ENCODE data around the gene FPR3. TPM values are rescaled to one million over a fixed set of nuclear protein-coding genes. Genes with fewer than 3 reads are reported as not detected.

FPR3 gene
- total and polyA plus RNA-seq, 9 of the 15 experiments (the other 6 are each of a cell fraction or from before 2014, with no cell fraction given), result 0.08 to 0.51 (median 0.22) TPM; not detected in 1

- TF ChIP-seq PATZ1 (CRISPR knock-in tag; IDR thresholded peaks at IDR 0.05; ENCODE audit: borderline replicate concordance), result no peak
- peak; percentile 58 for TF ChIP-seq EP300 (IDR thresholded peaks at IDR 0.05; ENCODE audit: low read length)
- no peak for TF ChIP-seq SNRNP70 (optimal IDR thresholded peaks at IDR 0.05; ENCODE audit: low read depth, low read length)
- TF ChIP-seq, protein P1, sequence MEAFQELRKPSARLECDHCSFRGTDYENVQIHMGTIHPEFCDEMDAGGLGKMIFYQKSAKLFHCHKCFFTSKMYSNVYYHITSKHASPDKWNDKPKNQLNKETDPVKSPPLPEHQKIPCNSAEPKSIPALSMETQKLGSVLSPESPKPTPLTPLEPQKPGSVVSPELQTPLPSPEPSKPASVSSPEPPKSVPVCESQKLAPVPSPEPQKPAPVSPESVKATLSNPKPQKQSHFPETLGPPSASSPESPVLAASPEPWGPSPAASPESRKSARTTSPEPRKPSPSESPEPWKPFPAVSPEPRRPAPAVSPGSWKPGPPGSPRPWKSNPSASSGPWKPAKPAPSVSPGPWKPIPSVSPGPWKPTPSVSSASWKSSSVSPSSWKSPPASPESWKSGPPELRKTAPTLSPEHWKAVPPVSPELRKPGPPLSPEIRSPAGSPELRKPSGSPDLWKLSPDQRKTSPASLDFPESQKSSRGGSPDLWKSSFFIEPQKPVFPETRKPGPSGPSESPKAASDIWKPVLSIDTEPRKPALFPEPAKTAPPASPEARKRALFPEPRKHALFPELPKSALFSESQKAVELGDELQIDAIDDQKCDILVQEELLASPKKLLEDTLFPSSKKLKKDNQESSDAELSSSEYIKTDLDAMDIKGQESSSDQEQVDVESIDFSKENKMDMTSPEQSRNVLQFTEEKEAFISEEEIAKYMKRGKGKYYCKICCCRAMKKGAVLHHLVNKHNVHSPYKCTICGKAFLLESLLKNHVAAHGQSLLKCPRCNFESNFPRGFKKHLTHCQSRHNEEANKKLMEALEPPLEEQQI (IDR thresholded peaks at IDR 0.05), result no peak
- no peak for TF ChIP-seq NONO (IDR thresholded peaks at IDR 0.05; ENCODE audit: low read depth in 2 of 2, low read length in 1 of 2)
- TF ChIP-seq HEY1 (CRISPR knock-in tag; IDR thresholded peaks at IDR 0.05; ENCODE audit: borderline replicate concordance), result no peak
- no peak for TF ChIP-seq SLC30A9 (CRISPR knock-in tag; IDR thresholded peaks at IDR 0.05)
- TF ChIP-seq, protein P2, sequence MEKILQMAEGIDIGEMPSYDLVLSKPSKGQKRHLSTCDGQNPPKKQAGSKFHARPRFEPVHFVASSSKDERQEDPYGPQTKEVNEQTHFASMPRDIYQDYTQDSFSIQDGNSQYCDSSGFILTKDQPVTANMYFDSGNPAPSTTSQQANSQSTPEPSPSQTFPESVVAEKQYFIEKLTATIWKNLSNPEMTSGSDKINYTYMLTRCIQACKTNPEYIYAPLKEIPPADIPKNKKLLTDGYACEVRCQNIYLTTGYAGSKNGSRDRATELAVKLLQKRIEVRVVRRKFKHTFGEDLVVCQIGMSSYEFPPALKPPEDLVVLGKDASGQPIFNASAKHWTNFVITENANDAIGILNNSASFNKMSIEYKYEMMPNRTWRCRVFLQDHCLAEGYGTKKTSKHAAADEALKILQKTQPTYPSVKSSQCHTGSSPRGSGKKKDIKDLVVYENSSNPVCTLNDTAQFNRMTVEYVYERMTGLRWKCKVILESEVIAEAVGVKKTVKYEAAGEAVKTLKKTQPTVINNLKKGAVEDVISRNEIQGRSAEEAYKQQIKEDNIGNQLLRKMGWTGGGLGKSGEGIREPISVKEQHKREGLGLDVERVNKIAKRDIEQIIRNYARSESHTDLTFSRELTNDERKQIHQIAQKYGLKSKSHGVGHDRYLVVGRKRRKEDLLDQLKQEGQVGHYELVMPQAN (IDR thresholded peaks at IDR 0.05; ENCODE audit: borderline replicate concordance), result no peak
- no peak for TF ChIP-seq MEF2D (tag; conservative IDR thresholded peaks at IDR 0.05; ENCODE audit: low read depth)
- TF ChIP-seq FOXJ2 (tag; IDR thresholded peaks at IDR 0.05), result peak; percentile 71; the same call in 1 of the 2 replicates
- TF ChIP-seq ZNF212 (CRISPR knock-in tag; IDR thresholded peaks at IDR 0.05), result no peak
- TF ChIP-seq NR2C1 (IDR thresholded peaks at IDR 0.05), result no peak
- no peak for TF ChIP-seq NR2C1 (tag; IDR thresholded peaks at IDR 0.05)
- TF ChIP-seq ZNF316 (IDR thresholded peaks at IDR 0.05), result no peak; the same call in 1 of the 2 replicates
- no peak for TF ChIP-seq COPS2 (conservative IDR thresholded peaks at IDR 0.05)
- TF ChIP-seq MAX (CRISPR knock-in tag; IDR thresholded peaks at IDR 0.05), result no peak
- no peak for TF ChIP-seq NFATC3 (IDR thresholded peaks at IDR 0.05)
- TF ChIP-seq PTRF (tag; IDR thresholded peaks at IDR 0.05), result no peak
- no peak for TF ChIP-seq TAL1 (IDR thresholded peaks at IDR 0.05)
- TF ChIP-seq, protein P3, sequence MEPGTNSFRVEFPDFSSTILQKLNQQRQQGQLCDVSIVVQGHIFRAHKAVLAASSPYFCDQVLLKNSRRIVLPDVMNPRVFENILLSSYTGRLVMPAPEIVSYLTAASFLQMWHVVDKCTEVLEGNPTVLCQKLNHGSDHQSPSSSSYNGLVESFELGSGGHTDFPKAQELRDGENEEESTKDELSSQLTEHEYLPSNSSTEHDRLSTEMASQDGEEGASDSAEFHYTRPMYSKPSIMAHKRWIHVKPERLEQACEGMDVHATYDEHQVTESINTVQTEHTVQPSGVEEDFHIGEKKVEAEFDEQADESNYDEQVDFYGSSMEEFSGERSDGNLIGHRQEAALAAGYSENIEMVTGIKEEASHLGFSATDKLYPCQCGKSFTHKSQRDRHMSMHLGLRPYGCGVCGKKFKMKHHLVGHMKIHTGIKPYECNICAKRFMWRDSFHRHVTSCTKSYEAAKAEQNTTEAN (CRISPR knock-in tag; IDR thresholded peaks at IDR 0.05), result no peak
- TF ChIP-seq ZFPM2 (CRISPR knock-in tag; IDR thresholded peaks at IDR 0.05), result no peak
- no peak for TF ChIP-seq ZNF274 (IDR thresholded peaks at IDR 0.05; ENCODE audit: borderline replicate concordance, low read depth, low read length)
These were observed 12.2 kb downstream of the FPR3 start (continued) for GRCh38 chr19:51807111-51807701.
